Ascending aorta (tissue), 2 donors: Measurements from ENCODE around the gene MSI2. TPM values are rescaled to one million over a fixed set of nuclear protein-coding genes. Genes with fewer than 3 reads are reported as not detected.
A peak's percentile ranks its signal among the peaks of the same experiment; 100 is the strongest.

ENCODE experiments used
- DNase-seq, 2 donors: peaks; one replicate each; pipeline ENCODE4 v3.0.0-alpha.2; 2019; ENCODE audit warnings: low spot score in 2 of 2
- H3K27ac ChIP-seq, 2 donors: fragments of 200-600 bp; sonication (generic); one replicate each; pipeline ENCODE4 v1.5.1; 2016 to 2017; ENCODE audit warnings: mild to moderate bottlenecking in 1 of 2
- H3K27me3 ChIP-seq: fragments of 200-600 bp; sonication (generic); one replicate; pipeline ENCODE4 v1.5.1; 2017
- H3K36me3 ChIP-seq, 2 donors: fragments of 200-600 bp; sonication (generic); one replicate each; pipeline ENCODE4 v1.5.1; 2016
- H3K4me1 ChIP-seq, 2 donors: fragments of 200-600 bp; sonication (generic); one replicate each; pipeline ENCODE4 v1.5.1; 2016 to 2017; ENCODE audit warnings: mild to moderate bottlenecking in 1 of 2
- H3K4me3 ChIP-seq, 2 donors: fragments of 200-600 bp; sonication (generic); one replicate each; pipeline ENCODE4 v1.5.1; 2016 to 2017; ENCODE audit warnings: mild to moderate bottlenecking in 1 of 2
- H3K9me3 ChIP-seq, 2 donors: fragments of 200-600 bp; sonication (generic); one replicate each; pipeline ENCODE4 v1.5.1; 2016
- intact Hi-C: fragments of 100-400 bp; cut with DNase I; formaldehyde crosslinking; loops from one replicate; pipeline ENCODE4 v1.15.1; 2023
- total RNA-seq: library from RNA; depleted of rRNA; stranded (reverse); fragments of >200 nt; gene quantifications from one replicate; pipeline ENCODE4 v1.1.0, GENCODE V29; 2016
- TF ChIP-seq, protein P1 (sequence below), 3 experiments: fragments of 200-600 bp in 2 of 3; fragments of 450-650 bp in 1 of 3; sonication (generic) in 2 of 3; IDR thresholded peaks; one replicate each; pipeline ENCODE4 v1.5.1; 2016 to 2019; ENCODE audit warnings: antibody characterized with exemption in 3 of 3, mild to moderate bottlenecking in 1 of 3, moderate library complexity in 1 of 3

Gene MSI2
- total RNA-seq, 1 donor from 2014 or later: 11.7 TPM

DNA sequence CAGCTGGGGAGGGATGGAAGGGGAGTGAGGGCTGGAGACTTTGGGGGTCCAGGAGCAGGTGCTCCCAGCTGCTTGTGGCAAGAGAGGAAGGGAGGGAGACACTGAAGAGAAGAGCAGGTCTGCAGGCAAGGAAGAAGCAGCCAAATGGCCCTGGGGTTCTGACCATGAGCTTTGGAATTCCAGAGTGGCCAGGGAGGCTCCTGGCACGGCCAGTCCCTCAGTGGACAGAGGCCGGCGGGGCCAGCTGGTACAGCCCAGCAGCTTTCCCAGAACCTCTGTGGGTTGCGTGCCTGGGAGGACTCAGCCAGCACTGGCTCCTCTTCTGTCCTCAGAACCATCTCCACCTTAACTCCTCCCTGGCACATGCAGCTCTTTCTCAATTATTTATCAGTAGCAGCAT, 233.0 kb downstream of the MSI2 start:
- Histone ChIP-seq H3K4me1 (peaks cover 0 to 32% of the 10 kb centered on the region in 2 donors), H3K27ac (no peak overlapping the region), H3K36me3 (no peaks in the 10 kb centered on the region), H3K4me3 (no peak overlapping the region), H3K9me3 (no peaks in the 10 kb centered on the region), H3K27me3 (no peaks in the 10 kb centered on the region)
- intact Hi-C loops: no loop called here
- TF ChIP-seq, protein P1, sequence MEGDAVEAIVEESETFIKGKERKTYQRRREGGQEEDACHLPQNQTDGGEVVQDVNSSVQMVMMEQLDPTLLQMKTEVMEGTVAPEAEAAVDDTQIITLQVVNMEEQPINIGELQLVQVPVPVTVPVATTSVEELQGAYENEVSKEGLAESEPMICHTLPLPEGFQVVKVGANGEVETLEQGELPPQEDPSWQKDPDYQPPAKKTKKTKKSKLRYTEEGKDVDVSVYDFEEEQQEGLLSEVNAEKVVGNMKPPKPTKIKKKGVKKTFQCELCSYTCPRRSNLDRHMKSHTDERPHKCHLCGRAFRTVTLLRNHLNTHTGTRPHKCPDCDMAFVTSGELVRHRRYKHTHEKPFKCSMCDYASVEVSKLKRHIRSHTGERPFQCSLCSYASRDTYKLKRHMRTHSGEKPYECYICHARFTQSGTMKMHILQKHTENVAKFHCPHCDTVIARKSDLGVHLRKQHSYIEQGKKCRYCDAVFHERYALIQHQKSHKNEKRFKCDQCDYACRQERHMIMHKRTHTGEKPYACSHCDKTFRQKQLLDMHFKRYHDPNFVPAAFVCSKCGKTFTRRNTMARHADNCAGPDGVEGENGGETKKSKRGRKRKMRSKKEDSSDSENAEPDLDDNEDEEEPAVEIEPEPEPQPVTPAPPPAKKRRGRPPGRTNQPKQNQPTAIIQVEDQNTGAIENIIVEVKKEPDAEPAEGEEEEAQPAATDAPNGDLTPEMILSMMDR (IDR thresholded peaks at IDR 0.05): no peak
- no peak for DNase-seq

DNA sequence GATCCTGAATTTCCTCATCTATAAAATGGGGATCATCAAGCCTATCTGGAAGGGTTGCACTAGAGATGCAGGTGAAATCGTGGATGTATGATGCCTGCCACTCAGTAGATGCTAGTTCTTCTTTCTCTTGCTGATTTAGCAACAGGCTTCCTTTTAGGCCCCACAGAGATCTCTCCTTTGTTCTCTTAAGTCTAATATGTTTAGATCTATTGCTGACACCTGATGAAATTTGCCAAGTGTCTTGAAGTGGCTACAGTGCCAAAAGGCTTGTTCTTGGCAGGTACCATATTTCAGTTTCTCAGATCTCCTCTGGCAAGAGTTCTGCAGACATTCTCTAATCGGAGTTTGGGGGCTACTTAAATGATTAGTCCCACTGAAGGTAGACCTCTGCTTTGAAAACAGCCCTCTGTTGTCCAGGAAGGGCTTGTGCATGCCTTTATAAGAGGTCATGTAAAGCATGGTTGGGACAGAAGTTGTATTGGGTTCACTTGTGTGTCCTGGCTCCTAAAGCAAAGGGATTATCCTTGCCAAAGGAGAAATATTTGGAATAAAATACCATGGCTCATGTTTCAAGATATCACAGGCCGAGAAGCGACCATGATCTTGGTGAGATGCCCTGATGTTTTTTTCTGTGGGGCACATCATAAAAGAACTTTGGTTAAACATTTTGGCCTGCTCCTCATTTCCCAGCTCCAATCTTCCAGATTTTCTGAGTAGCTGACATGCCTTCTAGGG, 234.0 kb downstream of the MSI2 start:
- Histone ChIP-seq H3K9me3 (no peaks in the 10 kb centered on the region), H3K4me1 (peaks cover 0 to 32% of the 10 kb centered on the region in 2 donors), H3K27ac (no peak overlapping the region), H3K4me3 (no peak overlapping the region), H3K27me3 (no peaks in the 10 kb centered on the region), H3K36me3 (no peaks in the 10 kb centered on the region)
- TF ChIP-seq, protein P1 (IDR thresholded peaks at IDR 0.05): no peak
- DNase-seq: no peak
- intact Hi-C loops: no loop called here

DNA sequence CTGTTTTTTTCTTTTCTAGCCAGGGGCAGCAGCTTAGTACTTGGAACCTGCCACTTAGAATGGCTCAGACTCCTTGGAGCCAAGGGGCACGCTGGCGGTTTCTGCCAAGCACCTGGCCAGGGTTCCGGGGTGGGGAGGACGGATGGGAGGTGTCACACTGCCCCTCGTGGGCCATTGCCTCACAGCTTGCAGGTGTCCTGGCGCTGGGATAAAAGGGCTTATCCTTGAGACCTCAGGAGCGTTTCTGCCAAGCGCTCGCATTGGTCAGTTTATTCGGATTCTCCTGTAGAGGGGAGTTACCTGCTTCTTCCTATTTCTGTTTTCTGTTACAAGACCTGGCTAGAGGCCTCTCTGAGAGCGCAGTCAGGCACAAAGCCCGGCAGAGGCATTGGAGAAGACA, 234.6 kb downstream of the MSI2 start:
- DNase-seq: no peak
- Histone ChIP-seq H3K9me3 (no peaks in the 10 kb centered on the region), H3K27me3 (no peaks in the 10 kb centered on the region), H3K27ac (peak overlapping the region in 1 of 2 donors; percentile 15), H3K36me3 (no peaks in the 10 kb centered on the region), H3K4me3 (no peak overlapping the region), H3K4me1 (peaks cover 0 to 28% of the 10 kb centered on the region in 2 donors)
- intact Hi-C loops: no loop called here
- TF ChIP-seq, protein P1 (IDR thresholded peaks at IDR 0.05): no peak

DNA sequence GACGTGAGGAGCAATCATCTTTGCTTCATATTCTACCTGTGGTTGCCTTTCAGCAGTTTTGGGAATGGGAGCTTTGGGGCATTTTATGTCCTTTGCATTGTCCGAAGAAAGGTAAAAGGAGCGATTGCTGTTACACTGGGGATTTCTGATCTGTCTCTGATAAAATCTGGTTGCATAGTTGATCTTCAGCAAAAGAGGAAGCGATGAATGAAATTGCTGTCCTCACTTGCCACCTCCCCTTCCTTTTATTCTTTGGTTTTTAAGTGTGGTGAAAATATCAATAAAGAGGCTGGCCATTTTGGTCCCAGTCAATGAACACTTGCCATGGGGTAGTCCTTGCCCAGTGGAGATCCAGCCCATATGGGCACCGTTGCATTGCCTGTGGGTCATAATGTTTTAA, 236.8 kb downstream of the MSI2 start:
- H3K4me1 ChIP-seq: peaks cover 0 to 16% of the 10 kb centered on the region in 2 donors

DNA sequence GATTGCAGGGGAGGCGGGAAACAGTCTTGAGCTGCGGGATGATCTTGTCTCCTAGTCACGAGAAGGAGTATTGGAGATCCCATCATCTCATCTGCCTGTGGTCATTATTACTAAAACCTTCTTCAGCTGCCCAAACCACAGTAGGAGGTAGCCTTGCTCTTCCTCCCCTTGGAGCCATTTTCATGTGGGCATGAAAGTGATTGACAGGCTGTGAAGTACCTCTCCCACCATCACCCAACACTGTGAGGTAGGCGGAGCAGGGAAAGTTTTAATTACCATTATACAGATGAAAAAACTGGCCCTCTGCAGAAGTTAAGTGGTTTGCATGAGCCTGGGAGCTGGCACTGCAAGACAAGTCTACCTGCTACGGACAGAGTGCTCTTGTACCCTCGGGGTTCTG, 237.3 kb downstream of the MSI2 start:
- peaks cover 0 to 16% of the 10 kb centered on the region in 2 donors for H3K4me1 ChIP-seq
- no peaks in the 10 kb centered on the region for H3K27me3 ChIP-seq
- TF ChIP-seq, protein P1 (IDR thresholded peaks at IDR 0.05): no peak
- H3K36me3 ChIP-seq: no peaks in the 10 kb centered on the region
- no peak overlapping the region for H3K4me3 ChIP-seq
- no peak for DNase-seq
- no peaks in the 10 kb centered on the region for H3K9me3 ChIP-seq
- intact Hi-C loops: no loop called here
- H3K27ac ChIP-seq: no peak overlapping the region

More for the DNA sequence above, 236.8 kb downstream of the MSI2 start:
- Histone ChIP-seq H3K4me3 (no peak overlapping the region), H3K36me3 (no peaks in the 10 kb centered on the region), H3K9me3 (no peaks in the 10 kb centered on the region), H3K27me3 (no peaks in the 10 kb centered on the region), H3K27ac (no peak overlapping the region)
- DNase-seq: no peak
- intact Hi-C loops: no loop called here
- TF ChIP-seq, protein P1 (IDR thresholded peaks at IDR 0.05): no peak
